ENCODE measurements around the gene AMMECR1L.

DNA sequence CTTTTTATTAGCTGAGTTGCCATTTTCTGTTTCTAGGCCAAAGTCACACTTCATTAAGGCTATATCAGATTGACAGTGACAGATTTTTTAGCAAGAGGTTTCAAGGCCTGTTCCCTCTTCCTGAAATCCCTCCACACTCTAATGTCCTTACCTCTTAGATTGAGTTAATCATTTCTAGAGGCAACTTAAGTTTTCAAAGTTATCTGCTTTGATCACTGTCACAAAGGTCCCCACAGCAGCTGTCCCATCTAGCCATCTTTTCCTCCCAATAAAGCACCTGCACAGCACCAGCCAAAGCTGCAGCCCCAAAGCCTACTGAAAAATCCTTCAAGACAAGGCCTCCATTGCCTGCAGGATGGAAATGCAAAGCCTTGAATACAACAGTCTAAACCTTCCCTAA, 13.4 kb downstream of the AMMECR1L start:
- TF ChIP-seq POLR2A (IDR thresholded peaks at IDR 0.05; ENCODE audit: low read depth, low read length) (no peak), TAF1 (IDR thresholded peaks at IDR 0.05; ENCODE audit: borderline replicate concordance, low read depth, low read length) (no peak), POLR2AphosphoS5 (IDR thresholded peaks at IDR 0.05; ENCODE audit: low read depth, low read length) (no peak)
